ENCODE measurements around the gene HNRNPDL.

DNA sequence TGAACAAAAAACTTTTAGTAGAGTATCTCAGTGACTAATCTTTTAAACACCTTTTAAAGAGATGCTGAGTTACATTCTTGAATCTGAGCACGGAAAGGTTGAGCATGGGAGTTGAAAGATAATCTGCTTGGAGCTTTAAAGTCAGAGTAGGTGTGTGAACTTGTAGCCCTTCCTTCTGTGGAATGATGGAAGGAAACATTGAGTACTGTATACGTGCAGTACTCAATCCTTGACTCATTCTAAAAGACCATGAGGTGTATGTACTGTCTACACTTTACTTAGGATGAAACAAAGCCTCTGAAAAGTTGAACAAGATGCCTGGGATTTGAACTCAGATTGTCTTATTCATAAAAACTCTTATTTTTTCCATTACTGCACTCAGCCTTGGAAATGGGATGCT is 3.5 kb upstream of the HNRNPDL start:
- TF ChIP-seq JUNB (IDR thresholded peaks at IDR 0.05; ENCODE audit: unreplicated experiment) (no peak), CREB1 (CRISPR knock-in tag; IDR thresholded peaks at IDR 0.05; ENCODE audit: low read depth) (no peak), POLR2AphosphoS5 (IDR thresholded peaks at IDR 0.05; ENCODE audit: low read depth) (no peak), EZH2 (IDR thresholded peaks at IDR 0.05; ENCODE audit: low read depth, unreplicated experiment) (no peak), EZH2phosphoT487 (IDR thresholded peaks at IDR 0.05; ENCODE audit: unreplicated experiment) (no peak), ZNF331 (CRISPR knock-in tag; IDR thresholded peaks at IDR 0.05; ENCODE audit: low read depth) (no peak), STAT1 (IDR thresholded peaks at IDR 0.05; ENCODE audit: unreplicated experiment) (no peak), ZNF462 (CRISPR knock-in tag; IDR thresholded peaks at IDR 0.05) (no peak), ZNF114 (CRISPR knock-in tag; IDR thresholded peaks at IDR 0.05) (no peak)
- TF ChIP-seq, protein P1, sequence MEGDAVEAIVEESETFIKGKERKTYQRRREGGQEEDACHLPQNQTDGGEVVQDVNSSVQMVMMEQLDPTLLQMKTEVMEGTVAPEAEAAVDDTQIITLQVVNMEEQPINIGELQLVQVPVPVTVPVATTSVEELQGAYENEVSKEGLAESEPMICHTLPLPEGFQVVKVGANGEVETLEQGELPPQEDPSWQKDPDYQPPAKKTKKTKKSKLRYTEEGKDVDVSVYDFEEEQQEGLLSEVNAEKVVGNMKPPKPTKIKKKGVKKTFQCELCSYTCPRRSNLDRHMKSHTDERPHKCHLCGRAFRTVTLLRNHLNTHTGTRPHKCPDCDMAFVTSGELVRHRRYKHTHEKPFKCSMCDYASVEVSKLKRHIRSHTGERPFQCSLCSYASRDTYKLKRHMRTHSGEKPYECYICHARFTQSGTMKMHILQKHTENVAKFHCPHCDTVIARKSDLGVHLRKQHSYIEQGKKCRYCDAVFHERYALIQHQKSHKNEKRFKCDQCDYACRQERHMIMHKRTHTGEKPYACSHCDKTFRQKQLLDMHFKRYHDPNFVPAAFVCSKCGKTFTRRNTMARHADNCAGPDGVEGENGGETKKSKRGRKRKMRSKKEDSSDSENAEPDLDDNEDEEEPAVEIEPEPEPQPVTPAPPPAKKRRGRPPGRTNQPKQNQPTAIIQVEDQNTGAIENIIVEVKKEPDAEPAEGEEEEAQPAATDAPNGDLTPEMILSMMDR (conservative IDR thresholded peaks at IDR 0.05; ENCODE audit: low read depth in 2 of 2): no peak
- TF ChIP-seq, protein P2, sequence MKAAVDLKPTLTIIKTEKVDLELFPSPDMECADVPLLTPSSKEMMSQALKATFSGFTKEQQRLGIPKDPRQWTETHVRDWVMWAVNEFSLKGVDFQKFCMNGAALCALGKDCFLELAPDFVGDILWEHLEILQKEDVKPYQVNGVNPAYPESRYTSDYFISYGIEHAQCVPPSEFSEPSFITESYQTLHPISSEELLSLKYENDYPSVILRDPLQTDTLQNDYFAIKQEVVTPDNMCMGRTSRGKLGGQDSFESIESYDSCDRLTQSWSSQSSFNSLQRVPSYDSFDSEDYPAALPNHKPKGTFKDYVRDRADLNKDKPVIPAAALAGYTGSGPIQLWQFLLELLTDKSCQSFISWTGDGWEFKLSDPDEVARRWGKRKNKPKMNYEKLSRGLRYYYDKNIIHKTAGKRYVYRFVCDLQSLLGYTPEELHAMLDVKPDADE (IDR thresholded peaks at IDR 0.05): no peak
- TF ChIP-seq, protein P3, sequence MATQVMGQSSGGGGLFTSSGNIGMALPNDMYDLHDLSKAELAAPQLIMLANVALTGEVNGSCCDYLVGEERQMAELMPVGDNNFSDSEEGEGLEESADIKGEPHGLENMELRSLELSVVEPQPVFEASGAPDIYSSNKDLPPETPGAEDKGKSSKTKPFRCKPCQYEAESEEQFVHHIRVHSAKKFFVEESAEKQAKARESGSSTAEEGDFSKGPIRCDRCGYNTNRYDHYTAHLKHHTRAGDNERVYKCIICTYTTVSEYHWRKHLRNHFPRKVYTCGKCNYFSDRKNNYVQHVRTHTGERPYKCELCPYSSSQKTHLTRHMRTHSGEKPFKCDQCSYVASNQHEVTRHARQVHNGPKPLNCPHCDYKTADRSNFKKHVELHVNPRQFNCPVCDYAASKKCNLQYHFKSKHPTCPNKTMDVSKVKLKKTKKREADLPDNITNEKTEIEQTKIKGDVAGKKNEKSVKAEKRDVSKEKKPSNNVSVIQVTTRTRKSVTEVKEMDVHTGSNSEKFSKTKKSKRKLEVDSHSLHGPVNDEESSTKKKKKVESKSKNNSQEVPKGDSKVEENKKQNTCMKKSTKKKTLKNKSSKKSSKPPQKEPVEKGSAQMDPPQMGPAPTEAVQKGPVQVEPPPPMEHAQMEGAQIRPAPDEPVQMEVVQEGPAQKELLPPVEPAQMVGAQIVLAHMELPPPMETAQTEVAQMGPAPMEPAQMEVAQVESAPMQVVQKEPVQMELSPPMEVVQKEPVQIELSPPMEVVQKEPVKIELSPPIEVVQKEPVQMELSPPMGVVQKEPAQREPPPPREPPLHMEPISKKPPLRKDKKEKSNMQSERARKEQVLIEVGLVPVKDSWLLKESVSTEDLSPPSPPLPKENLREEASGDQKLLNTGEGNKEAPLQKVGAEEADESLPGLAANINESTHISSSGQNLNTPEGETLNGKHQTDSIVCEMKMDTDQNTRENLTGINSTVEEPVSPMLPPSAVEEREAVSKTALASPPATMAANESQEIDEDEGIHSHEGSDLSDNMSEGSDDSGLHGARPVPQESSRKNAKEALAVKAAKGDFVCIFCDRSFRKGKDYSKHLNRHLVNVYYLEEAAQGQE (IDR thresholded peaks at IDR 0.05; ENCODE audit: unreplicated experiment): no peak

Measured in GM23338 (cell line).